GM18511 (cell line): Measurements from ENCODE around the gene SAE1.
A peak's percentile ranks its signal among the peaks of the same experiment; 100 is the strongest.

Experiments used
- ATAC-seq: cut with Tn5 transposase; IDR thresholded peaks from one replicate; pipeline ENCODE4 v1.9.1; 2021; ENCODE audit warnings: mild to moderate bottlenecking, moderate library complexity; ENCODE audit not compliant: unreplicated experiment

SAE1 gene

GRCh38 chr19:47105874-47106273 lies 24.8 kb upstream of the SAE1 start:
- ATAC-seq, result no peak

DNA sequence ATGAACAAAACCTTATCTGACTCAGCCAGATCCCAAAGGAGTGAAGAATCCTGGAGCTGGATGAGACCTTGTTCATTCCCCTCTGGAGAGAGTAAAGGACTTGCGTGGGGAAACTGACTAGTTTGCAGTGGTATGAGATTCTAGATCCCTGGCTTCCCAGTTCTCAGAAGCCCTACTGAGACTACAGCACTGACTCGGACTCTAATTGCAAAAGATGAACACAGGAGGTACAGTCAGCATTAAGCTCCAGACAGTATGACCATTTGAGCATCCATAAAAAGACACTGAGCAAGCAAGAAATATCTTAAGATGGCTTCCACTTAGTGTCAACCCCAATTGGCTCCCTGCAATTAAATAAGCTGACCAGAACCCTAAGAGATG lies 23.8 kb upstream of the SAE1 start:
- no peak for ATAC-seq

DNA sequence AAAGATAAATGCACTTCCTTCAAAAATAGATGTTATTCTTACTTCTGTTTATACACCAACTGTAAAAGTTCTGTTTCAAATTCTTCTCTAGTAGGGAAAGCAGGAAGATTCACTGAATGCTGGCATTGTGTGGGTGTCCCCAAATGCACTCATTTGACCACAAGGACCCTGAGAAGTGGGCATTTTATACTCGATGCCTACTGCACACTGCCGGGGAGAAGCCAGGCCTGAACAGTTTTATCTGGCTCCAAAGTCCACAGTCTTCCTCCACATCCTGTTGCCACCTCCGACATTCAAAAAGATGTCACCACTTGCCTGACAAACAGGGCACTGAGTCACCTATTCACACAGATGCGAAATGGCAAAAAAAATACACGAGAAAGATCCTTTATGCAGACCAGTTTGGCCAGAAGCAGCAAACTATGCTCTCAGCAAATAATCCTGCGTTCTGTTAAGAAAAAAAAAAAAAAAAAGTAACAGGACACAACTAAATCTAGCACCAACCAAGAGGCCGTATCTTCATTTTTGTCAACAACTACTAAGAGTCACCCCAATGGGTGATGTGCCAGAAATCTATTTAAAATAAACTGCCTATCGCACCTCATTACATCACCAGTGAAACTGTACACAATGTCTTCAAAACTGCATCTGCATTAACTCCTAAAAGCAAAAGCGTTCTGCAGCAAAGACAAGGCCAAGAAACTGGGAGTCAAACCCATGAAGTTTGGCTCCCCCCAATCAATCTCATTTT lies 23.3 kb upstream of the SAE1 start:
- no peak for ATAC-seq

DNA sequence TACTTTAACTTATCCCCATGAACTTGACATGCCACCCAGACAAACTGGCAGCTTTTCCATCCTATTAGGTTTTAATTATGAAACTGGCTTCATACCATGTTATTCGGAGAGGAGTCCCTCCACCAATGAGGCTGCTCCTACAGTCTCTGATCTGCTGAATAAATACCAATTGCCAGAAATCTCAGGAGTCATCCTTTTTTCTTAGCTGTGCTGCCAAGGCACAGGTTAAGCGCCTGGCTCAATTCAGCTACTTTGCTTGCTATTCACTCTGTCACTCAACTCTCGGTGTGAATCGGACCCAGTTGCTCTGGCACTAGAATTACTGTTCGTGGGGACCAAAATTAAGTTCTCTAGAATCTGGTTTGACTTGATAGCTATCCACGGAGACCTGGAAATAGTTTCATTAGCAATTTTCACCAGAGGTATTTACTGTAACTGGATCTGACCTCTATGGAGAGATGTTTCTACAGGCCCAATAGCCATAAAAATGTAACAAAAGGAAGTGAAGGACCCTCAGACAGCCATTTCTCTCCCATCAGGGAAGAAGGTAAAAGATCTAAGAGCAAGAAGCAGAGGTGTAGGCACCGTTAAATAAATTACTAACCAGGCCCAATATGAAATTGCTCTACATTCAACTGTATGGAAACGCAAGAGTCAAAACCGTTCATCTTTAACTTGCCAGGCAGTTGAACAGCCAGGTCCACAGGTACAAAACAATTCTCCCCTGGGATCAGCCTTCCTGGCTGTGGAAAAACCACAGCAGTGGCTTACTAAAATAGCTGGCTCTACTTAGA lies 22.5 kb upstream of the SAE1 start:
- no peak for ATAC-seq

- ATAC-seq, result no peak
These were observed 21.5 kb upstream of the SAE1 start for GRCh38 chr19:47109177-47109540.

DNA sequence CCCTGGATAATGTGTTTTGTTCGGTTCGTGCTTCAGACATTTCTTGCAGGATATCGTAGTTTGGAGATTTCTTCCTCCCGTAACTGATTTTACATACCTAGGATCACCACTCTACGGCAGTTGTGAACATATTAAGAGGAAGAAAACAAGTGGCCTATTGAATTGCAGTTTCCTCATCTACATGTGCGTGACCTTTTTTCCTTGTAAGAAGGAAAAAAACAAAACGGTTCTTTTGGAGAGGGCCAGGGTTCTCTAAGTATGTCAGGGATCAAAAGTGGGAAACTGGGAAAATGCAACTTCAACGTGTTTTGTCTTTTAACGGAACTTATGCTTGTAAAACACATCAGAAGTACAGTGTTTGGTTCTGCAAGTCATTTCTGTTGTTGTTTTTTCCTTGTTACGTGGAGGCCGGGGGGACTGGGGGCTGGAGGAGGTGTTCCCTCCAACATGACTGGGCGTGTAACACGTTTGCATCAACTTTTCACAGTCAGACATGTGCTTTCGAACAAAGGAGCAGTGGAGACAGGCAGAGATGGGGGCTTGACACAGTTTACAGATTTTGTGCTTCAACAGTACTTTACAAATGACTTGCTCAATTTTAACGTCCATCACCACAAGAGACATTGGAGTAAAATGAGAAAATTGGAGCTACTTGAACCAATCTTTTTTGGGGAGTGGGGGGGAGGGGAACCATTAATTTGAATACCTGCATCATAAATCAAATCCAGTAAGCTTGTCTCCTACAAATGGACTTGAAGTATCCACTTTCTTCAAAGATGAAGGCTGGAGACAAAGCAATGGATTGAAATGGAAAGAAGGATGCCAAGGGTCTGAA lies 20.9 kb upstream of the SAE1 start:
- ATAC-seq, result no peak

- no peak for ATAC-seq
These were observed 20.1 kb upstream of the SAE1 start for GRCh38 chr19:47110521-47111005.

DNA sequence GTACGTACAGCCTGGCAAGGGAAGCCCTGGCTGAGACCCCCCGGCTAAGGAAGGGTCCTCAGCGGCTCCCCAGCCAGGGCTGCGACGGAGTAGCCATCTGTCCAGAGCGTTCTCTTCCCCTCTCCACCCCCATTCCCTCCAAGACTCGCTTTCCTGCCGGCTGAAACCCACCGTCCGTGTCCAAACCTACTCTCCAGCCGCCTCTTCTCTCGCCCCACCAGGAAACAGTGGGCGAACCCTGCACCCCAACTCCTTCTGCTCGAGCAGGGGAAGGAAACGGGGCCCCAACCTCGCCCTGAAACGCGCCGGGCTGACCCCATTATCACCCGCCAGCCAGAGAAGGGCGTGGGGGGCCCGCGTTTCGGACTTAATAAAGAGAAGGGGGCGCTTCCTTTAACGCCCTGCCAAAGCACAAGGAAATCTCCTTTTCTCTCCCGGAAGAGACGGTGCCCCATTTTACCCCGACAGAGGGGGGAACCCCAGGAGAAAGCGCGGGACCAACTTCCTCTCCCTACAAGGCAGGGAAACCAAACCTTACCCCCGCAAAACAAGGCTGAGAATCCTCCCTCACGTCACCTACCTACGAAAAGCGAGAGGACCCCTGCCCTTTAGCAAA lies 19.5 kb upstream of the SAE1 start:
- ATAC-seq, result no peak

- ATAC-seq, result no peak
These were observed 18.9 kb upstream of the SAE1 start for GRCh38 chr19:47111682-47112165.

GRCh38 chr19:47112166-47112996 lies 18.3 kb upstream of the SAE1 start:
- ATAC-seq, result peak; percentile 22

- ATAC-seq, result peak; percentile 80
These were observed 17.4 kb upstream of the SAE1 start, which contains the start of gene ZC3H4 for GRCh38 chr19:47112997-47113849. Gene ZC3H4 (minus strand): TSS chr19:47113776. CDS start chr19:47112584, 1,192 bp downstream.

- ATAC-seq, result no peak
These were observed 16.6 kb upstream of the SAE1 start for GRCh38 chr19:47113850-47114651.

DNA sequence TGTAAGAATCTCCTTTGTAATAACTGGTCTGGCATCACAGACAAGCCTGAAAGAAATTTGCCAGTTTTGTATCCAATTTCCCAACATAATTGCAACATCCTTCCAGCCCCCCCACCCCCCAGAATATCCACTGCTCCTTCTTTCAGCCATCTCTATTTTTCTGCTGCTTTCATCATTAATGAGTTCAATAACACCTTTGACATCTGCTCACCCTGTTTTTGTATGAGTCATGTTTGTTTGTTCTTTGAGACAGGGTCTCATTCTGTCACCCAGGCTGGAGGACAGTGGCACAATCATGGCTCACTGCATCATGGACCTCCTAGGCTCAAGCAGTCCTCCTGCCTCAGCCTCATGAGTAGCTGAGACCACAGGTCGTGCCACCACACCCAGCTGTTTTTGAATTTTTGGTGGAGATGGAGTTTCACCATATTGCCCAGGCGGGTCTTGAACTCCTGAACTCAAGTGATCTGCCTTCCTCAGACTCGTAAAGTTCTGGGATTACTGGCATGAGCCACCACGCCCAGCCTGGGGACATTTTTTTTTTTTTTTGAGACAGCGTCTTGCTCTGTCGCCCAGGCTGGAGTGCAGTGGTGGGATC lies 10.1 kb upstream of the SAE1 start:
- no peak for ATAC-seq

DNA sequence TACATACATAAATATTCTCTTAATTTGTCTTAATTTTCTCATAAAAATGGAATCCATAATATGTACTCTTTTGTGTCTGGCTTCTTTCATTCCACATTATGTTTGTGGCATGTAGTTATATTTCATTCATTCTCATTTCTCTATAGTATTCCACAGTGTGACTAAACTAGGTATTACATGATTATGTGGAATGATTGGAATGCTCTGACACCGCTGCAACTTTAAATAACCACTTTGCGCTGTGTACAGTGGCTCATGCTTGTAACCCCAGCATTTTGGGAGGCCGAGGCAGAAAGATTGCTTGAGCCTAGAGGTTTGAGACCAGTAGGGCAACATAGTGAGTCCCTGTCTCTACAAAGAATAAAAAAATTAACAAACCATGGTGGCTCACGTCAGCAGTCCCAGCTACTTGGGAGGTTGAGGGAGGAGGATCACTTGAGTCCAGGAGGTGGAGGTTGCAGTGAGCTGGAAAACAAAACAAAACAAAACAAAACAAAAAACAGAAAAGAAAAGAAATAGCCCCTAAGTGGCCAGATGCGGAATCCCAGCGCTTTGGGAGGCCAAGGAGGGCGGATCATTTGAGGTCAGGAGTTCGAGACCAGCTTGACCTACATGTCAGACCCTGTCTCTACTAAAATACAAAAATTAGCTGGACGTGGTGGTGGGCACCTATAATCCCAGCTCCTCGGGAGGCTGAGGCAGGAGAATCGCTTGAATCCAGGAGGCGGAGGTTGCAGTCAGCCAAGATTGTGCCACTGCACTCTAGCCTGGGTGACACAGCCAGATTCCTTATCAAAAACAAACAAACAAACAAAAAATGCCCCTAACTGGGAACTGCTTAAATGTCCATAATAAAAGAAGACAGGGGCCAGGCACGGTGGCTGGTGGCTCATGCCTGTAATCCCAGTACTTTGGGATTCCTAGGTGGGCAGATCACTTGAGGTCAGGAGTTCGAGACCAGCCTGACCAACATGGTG lies 8.0 kb upstream of the SAE1 start:
- ATAC-seq, result no peak

- no peak for ATAC-seq
These were observed 7.2 kb upstream of the SAE1 start for GRCh38 chr19:47123406-47123805.

DNA sequence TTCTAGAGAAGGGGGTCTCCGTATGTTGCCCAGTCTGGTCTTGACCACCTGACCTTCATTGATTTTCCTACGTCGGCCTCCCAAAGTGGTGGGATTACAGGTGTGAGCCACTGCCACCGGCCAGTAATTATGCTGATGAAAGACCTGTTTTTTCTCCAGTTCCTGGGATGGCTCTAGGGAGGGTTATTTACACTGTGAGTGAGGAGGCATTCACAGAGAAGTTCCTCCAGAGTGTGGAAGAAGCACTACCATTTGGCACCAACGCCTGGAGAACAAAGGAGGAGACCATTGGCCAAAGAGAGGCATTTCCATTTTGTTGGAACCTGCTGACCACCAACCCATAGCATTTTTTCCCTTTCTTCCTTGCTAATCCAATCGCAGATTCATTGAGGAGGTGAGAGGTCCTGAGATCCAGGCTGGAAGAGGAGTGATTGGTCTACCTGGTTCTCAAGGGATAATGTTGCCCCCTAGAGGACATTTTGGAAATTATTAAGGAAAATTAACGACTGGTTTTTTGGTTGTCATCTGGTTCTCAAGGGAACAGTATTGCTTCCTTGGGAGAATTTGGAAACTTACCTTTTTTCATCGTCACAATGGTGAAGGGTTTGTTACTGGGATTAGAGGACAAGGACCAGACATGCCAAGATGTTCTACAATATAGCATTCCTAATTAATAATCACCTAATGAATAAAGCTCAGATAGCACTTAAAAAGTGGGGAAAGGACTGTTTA lies 5.5 kb upstream of the SAE1 start:
- no peak for ATAC-seq
